NAMALWA (cell line): Measurements from ENCODE around the gene RALGAPA2.

Experiments used
- DNase-seq: peaks from one replicate; pipeline ENCODE4 v3.0.0-alpha.2; 2015; ENCODE audit warnings: low spot score

The RALGAPA2 gene

GRCh38 chr20:20721489-20721888 is 9.0 kb upstream of the RALGAPA2 start:
- DNase-seq: no peak

DNA sequence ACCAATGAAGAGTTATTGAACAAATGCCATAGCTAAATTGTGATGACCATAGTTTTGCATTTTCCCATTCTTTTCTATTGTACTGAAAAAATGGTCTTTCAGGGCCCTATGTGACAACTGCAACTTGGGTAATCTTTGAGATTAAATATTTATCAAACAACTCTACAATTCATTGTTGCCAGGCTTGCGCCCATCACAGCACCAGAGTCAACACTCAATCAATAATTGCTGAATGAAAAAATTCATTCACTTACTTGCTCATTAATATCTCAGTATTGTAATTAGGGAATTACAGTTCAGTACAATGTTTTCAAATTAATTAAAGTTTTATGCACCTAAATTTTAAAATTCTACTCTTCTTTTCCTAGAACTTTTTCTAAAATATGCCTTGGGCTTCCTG is 7.7 kb upstream of the RALGAPA2 start:
- no peak for DNase-seq

DNA sequence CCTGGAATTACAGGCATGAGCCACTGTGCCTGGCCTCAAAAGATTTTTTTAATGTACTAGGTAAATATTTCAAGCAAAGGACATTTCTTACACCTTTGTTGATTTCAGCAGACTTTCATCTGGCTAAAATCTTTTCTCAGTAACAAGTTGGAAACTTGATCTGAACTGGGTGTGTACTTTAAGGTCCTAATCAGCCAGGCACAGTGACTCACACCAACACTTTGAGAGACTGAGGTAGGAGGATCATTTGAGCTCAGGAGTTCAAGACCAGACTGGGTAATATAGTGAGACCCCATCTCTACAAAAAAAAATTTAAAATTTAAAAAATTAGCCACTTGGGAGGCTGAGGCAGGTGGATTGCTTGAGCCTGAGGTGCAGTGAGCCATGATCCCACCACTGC is 7.0 kb upstream of the RALGAPA2 start:
- DNase-seq: no peak

- no peak for DNase-seq
Observed at GRCh38 chr20:20713244-20713765, 861 bp upstream of the RALGAPA2 start.

DNA sequence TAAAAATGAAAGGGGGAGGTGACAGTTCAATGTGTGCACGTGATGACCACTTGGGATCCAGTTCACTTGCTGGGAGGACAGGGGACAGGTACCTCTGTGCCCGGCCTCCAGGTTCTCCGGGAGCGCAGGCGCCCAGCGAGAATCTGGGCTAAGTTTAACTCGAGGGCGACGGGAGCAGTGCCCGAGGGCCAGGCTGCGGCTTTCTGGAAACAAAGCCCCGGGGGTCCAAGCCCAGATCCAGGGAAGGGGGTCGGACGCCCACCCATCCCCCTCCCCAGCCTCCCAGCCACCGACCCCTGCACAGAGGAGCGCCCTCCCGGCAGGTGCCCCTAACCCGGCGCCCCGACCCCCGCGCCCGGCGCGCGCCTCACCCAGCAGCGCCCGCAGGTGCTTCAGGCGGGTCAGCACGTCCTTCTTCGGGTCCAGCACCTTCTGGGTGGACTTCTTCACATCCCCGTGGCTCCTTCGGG is 405 bp downstream of the RALGAPA2 start:
- DNase-seq: no peak

DNA sequence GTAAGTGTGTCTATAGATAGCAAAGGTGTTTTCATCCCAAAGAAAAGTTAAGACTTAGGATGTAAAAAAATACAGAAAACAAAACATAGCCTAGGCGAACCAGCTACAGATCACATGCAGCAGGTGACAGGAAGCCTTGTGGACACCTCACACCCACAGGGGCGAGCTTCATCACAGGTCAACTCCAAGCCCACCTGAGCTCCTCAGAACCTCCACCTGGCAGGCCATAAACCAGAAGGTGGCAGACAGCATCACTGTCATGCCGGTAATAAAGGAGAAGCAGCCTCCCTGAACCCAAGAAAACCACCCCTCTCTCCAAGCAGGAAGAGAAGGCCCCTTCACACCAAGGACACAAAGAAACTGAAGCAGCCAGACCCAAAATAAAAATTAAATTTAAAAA is 1.0 kb downstream of the RALGAPA2 start:
- DNase-seq: peak; percentile 20

GRCh38 chr20:20710443-20711315 is 1.8 kb downstream of the RALGAPA2 start:
- peak; percentile 22 for DNase-seq

DNA sequence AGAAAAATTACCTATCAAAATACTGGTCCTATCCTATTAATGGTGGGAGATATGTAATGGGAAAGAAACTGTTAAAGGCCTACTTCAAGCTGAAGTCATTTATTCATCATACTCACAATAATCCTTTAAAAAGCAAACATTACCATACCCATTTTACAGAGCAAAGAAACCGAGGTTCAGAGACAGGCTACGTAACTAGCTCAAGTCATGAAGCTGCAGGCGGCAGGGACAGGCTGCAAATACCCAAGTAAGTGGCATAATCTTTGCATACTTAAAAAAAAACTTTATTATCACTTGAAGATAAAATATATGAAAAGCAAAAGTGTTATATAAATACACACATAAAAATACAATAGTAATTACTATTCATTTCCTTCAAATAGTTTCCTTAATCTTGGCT is 2.6 kb downstream of the RALGAPA2 start:
- no peak for DNase-seq

DNA sequence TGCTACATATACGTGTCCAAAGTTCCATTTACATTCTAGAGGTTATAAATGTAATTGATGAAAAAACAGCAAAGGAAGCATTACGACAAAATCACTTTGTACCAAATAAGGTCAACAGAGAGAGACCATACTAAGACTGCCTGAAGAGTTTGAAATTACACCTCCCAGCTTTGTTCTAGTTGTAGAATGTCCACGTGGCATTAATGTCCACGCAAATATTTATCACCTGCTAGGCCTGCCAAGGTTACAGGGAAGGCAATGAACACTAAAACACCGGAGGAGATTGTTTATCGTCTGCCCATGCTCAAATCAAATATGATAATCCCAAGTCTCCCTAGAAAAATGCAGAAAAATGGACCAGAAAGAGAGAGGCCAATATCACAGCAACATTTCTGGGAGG is 6.2 kb downstream of the RALGAPA2 start:
- no peak for DNase-seq

GRCh38 chr20:20702330-20703245 is 9.9 kb downstream of the RALGAPA2 start:
- DNase-seq: no peak

DNA sequence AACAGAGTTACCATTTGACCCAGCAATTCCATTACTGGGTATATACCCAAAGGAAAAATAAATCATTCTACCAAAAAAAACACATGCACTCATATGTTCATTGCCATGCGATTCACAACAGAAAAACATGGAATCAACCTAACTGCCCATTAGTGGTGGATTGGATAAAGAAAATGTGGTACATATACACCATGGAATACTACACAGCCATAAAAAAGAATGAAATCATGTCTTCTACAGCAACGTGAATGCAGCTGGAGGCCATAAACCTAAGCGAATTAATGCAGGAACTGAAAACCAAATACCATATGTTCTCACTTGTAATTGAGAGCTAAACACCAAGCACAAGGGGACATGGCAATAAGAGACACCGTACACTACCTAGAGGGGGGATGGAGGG is 12.5 kb downstream of the RALGAPA2 start:
- no peak for DNase-seq

DNA sequence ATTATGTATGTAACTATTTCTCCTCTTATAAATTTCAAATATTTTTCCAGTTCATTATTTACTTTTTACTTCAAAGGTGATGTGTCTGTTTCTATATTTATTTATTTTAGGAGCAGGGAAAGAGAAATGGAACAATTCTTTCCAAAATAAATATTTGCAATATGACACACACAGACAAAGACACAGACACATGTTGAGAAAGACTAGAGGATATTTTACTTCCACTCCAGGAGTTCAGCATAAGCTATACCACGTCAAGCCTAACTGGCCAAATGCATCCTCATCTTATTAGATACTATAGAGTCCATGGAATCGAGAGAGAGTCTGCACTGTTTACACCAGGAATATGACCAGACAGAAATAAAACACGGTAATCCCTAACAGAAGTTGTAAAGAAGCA is 13.3 kb downstream of the RALGAPA2 start:
- no peak for DNase-seq

DNA sequence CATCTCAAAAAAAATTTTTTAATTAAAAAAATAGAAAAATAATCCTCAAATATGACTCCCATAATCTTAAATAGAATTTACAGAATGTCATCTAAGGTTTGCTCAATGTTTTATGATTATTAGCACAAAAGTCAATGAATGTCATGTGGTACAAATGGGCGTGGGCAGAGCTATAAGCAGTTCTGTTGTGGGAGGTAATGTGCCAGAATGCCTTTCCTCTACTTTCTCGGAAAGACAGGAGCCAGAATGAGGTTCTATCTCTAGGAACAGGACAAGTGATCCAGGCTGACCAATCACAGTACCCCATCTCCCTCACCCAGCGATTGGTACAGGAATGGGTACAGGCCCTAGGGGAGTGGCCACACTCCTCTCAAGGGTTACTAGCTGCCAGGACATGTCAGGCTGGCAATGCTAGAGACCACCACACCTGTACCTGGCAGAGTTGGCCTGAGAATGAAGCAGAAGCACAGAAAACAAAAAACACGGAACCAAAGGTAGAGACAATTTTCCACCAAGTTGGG is 15.1 kb downstream of the RALGAPA2 start:
- no peak for DNase-seq

DNA sequence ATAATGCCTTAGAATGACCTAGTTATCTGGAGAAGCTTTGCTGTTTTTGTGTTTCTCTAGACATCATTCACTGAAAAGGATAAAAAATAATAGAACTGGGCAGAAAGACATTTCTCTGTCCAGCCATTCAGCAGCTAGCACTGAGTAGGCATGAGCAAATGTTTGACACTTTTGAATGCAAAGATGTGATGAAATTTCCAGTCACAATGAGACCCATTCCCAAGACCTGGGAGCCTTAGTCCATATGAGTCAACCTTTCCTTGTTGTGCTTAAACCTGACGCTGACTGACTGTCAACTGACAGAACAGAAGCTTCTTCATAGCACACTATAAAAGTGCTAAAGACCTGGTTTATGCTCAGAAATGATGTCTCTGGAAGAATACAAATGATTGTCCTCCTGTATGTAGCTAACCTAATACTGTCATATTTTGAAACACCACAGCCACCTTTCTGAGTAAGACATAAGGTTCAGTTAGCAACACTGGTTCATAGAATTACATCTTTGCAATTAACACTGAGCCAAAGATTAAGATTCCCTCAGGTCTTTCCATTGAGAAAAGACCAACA is 17.1 kb downstream of the RALGAPA2 start:
- DNase-seq: no peak

DNA sequence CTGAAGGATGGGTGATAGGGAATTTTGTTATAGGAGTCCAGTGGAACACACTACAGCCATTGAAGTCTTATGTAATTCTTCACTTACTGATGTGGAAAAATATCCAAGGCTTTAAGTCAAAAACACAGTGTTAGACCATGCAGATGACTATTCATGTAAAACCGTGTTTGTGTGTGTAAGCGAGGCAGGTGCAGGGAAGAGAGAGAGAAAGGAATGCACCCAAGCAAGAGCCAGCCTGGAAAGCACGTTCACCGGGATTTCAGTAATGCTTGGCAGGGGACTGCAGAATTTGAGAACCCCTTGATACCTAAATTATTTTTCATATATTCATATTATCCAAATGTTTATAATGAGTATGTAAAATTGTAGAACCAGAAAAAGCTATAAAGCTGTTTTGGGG is 17.9 kb downstream of the RALGAPA2 start:
- DNase-seq: no peak

DNA sequence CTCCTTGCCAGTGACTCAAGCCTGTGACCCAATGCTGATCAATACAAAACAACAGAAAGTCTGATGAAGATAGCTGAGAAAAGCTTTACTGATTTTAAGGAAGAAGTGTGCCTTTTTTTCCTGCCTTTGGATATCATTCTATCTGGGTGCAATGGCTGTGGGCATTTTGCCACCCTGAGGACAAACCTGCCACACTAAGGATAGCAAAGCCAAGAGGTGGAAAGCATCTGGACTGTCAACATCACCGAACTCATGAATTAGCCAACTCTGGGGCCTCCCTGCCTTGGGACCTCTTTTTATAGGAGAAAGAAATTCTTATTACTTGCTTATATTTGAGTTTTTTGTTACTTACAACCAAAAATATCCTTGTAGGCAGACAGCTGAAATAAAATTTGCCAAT is 19.9 kb downstream of the RALGAPA2 start:
- no peak for DNase-seq

DNA sequence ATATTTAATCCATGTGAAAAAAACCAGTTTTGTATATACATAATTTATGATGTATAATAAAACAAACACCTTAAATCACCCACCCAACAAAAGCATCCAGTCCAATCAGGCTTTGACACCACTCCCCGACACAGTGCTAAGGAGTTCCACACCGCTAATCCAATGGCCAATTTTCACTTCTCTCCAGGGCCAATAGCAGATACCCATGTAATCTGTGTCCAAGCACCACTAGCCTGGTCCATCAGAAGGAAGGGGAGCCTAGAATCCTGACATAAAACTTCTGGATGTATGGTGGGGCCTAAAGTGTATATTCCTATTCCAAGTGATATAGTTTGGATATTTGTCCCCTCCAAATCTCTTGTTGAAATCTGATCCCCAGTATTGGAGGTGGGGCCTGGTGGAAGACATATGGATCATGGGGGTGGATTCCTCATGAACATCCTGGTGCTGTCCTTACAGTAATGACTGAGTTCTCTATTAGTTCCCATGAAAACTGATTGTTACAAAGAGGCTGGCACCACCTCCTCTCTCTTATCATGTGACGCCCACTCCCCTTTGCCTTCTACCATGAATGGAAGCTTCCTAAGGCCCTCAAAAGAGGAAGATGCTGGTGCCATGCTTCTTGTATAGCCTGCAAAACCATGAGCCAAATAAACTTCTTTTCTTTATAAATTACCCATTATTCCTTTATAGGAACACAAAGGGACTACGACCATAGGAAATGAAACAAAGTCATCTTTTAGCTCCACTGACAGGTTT is 20.8 kb downstream of the RALGAPA2 start:
- no peak for DNase-seq

GRCh38 chr20:20690676-20691476 is 21.6 kb downstream of the RALGAPA2 start:
- no peak for DNase-seq

DNA sequence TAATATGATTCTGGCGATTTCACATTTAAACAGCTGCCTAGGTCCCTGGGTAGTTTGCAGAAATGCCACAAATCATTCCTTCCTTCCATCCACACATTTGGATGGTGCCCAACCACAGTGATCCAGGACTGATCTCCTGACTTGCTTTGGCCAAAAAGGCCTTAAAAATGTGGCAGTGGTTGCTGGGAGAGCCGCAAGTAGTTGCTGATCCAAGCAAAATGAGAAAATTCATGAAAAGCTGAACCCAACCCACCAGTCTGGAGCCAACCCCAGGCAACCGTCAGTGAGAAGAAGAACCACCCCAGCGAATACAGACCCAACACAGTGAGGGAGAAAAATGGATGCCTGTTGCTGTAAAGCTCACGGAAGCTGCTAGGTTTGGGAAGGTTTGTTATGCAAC is 25.1 kb downstream of the RALGAPA2 start:
- no peak for DNase-seq

DNA sequence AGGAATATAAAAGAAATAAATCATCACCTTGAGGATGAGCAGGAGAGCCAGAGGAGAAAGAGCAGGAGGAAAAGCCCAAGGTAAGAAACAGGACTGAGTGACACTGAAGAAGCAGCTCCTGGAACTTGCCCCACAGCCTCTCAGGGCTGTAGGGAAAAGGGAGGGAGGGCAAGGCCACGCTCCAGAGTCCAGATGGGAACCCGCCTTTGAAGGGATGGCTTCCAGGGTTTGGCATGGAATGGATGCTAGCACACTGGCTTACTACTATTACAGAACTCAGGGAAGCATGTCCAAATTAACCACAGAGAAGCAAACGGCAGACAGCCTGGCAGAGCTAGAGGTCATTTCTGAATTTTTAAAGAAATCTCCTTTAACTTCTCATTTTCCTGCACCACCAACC is 26.8 kb downstream of the RALGAPA2 start:
- no peak for DNase-seq
